HepG2 (cell line): ENCODE measurements around the gene BFSP1. TPM values are rescaled to one million over a fixed set of nuclear protein-coding genes. Genes with fewer than 3 reads are reported as not detected.

Experiments used
- ATAC-seq: fragments of 200-7000 bp; cut with Tn5 transposase; 3 replicates; pipeline ENCODE4 v1.9.1; 2020; ENCODE audit warnings: mild to moderate bottlenecking, moderate library complexity
- BruUV-seq: library from RNA; stranded (reverse); fragments of 400-500 nt; replicated peaks from 2 replicates; lab custom pipeline; 2021; lab: Mats Ljungman, UMichigan
- CTCF ChIA-PET: fragments of 300-600 bp; formaldehyde crosslinking; extraction: SDS; loops from one replicate; lab custom pipeline; 2021; ENCODE audit warnings: low total read pairs, inconsistent platforms, low intra/inter-chr PET ratio; lab: Yijun Ruan, JAX
- POLR2A ChIA-PET: fragments of 350-600 bp; sonication (Branson Sonifier 250); formaldehyde crosslinking; loops from one replicate; lab custom pipeline; 2020; ENCODE audit warnings: antibody characterized with exemption, inconsistent platforms; lab: Yijun Ruan, JAX
- DNase-seq: peaks from one replicate; pipeline ENCODE4 v3.0.0-alpha.2; 2015; ENCODE audit warnings: low spot score
- FAIRE-seq: peaks from 3 replicates; lab custom pipeline; 2011; peaks lifted over from hg19 to GRCh38; lab: Jason Lieb, UNC
- H2AFZ ChIP-seq: one replicate; pipeline ENCODE4 v1.6.1; 2011; ENCODE audit warnings: low read length, inconsistent platforms
- H3K27ac ChIP-seq: fragments of 300-600 bp; 3 replicates; pipeline ENCODE4 v1.8.0; 2011; ENCODE audit warnings: mixed run types, mild to moderate bottlenecking, mixed read lengths, low read length, inconsistent platforms; ENCODE audit not compliant: insufficient read depth; ENCODE audit errors: extremely low read length
- H3K27me3 ChIP-seq, 2 experiments: fragments of 200-600 bp in 1 of 2; 2 replicates in 1 of 2; 3 replicates in 1 of 2; pipeline versions ENCODE4 v1.6.0 to v1.8.0; 2011; ENCODE audit warnings: low read length in 2 of 2, mild to moderate bottlenecking in 2 of 2, moderate library complexity in 2 of 2, inconsistent platforms in 1 of 2; ENCODE audit not compliant: insufficient read depth in 2 of 2, control insufficient read depth in 1 of 2
- H3K36me3 ChIP-seq, 2 experiments: fragments of 200-600 bp in 1 of 2; replicated peaks in 1 of 2; 2 replicates in 1 of 2; 3 replicates in 1 of 2; pipeline versions ENCODE4 v1.5.1 to v1.8.0; 2011; ENCODE audit warnings: low read length in 2 of 2, inconsistent platforms in 1 of 2; ENCODE audit not compliant: insufficient read depth in 2 of 2, control insufficient read depth in 1 of 2
- H3K4me1 ChIP-seq: 2 replicates; pipeline ENCODE4 v1.5.1; 2012; ENCODE audit warnings: low read length, inconsistent platforms; ENCODE audit not compliant: insufficient read depth
- H3K4me2 ChIP-seq: 2 replicates; pipeline ENCODE4 v1.6.0; 2011; ENCODE audit warnings: low read depth, low read length, inconsistent platforms
- H3K4me3 ChIP-seq, 3 experiments: fragments of 200-600 bp in 1 of 3; sonication (generic), shearing (Covaris generic) in 1 of 3; replicated peaks in 1 of 3; 2 replicates each; pipeline ENCODE4 v1.5.1; 2011 to 2016; ENCODE audit warnings: low read length in 3 of 3, inconsistent platforms in 2 of 3, low read depth in 2 of 3, mild to moderate bottlenecking in 2 of 3, control low read depth in 1 of 3, mixed read lengths in 1 of 3; ENCODE audit not compliant: insufficient read depth in 1 of 3
- H3K79me2 ChIP-seq: one replicate; pipeline ENCODE4 v1.6.1; 2011; ENCODE audit warnings: low read length, inconsistent platforms; ENCODE audit not compliant: insufficient read depth
- H3K9ac ChIP-seq: 2 replicates; pipeline ENCODE4 v1.6.0; 2011; ENCODE audit warnings: mild to moderate bottlenecking, low read depth, low read length, inconsistent platforms; ENCODE audit not compliant: insufficient read depth
- H3K9me3 ChIP-seq: 2 replicates; pipeline ENCODE4 v1.5.1; 2012; ENCODE audit warnings: mild to moderate bottlenecking, low read length
- H4K20me1 ChIP-seq: 2 replicates; pipeline ENCODE4 v1.6.0; 2011; ENCODE audit warnings: inconsistent platforms, mild to moderate bottlenecking, low read length, moderate library complexity; ENCODE audit not compliant: insufficient read depth
- BCL3 ChIP-seq: sonication (generic); formaldehyde crosslinking; IDR thresholded peaks from 2 replicates; pipeline ENCODE4 v1.5.1; 2020; ENCODE audit warnings: mild to moderate bottlenecking, missing genetic modification reagents, moderate library complexity
- EZH2 ChIP-seq: conservative IDR thresholded peaks from 2 replicates; pipeline ENCODE4 v1.6.1; 2012; ENCODE audit warnings: mild to moderate bottlenecking, low read depth, low read length, moderate library complexity
- GMEB1 ChIP-seq: sonication (generic); formaldehyde crosslinking; IDR thresholded peaks from 2 replicates; pipeline ENCODE4 v1.5.1; 2020; ENCODE audit warnings: missing genetic modification reagents, mild to moderate bottlenecking, borderline replicate concordance
- HHEX ChIP-seq: IDR thresholded peaks from 2 replicates; pipeline ENCODE4 v1.6.1; 2016; ENCODE audit warnings: control low read depth
- POLR2AphosphoS2 ChIP-seq: IDR thresholded peaks from 2 replicates; pipeline ENCODE4 v1.6.1; 2011; ENCODE audit warnings: low read depth, low read length, improper control_type of control experiment
- SRF ChIP-seq: IDR thresholded peaks from 2 replicates; pipeline ENCODE4 v1.6.1; 2011; ENCODE audit warnings: mild to moderate bottlenecking, low read depth, low read length, moderate library complexity
- TBP ChIP-seq: sonication (generic); formaldehyde crosslinking; IDR thresholded peaks from 2 replicates; pipeline ENCODE4 v1.5.0; 2020; ENCODE audit warnings: missing genetic modification reagents
- TFDP2 ChIP-seq: sonication (generic); formaldehyde crosslinking; IDR thresholded peaks from 2 replicates; pipeline ENCODE4 v1.4.0; 2020; ENCODE audit warnings: missing genetic modification reagents
- ZBTB10 ChIP-seq: sonication (generic); formaldehyde crosslinking; IDR thresholded peaks from 2 replicates; pipeline ENCODE4 v1.4.0; 2020; ENCODE audit warnings: missing genetic modification reagents, borderline replicate concordance
- ZNF616 ChIP-seq: sonication (generic); formaldehyde crosslinking; IDR thresholded peaks from 2 replicates; pipeline ENCODE4 v1.5.0; 2020; ENCODE audit warnings: low read depth, mild to moderate bottlenecking, missing genetic modification reagents
- ZSCAN29 ChIP-seq: sonication (generic); formaldehyde crosslinking; conservative IDR thresholded peaks from 2 replicates; pipeline ENCODE4 v1.4.0; 2020; ENCODE audit warnings: mild to moderate bottlenecking, missing genetic modification reagents
- WGBS: methylation state at CpG from one replicate; pipeline ENCODE4 v1.1.6; 2017; ENCODE audit warnings: low lambda C conversion rate; 5-methylcytosine and 5-hydroxymethylcytosine counted together
- in situ Hi-C: cut with HindIII; loops from 2 replicates; pipeline ENCODE4 v1.10.0; 2017; ENCODE audit warnings: low pct_unique_long_range_greater_than_20kb; ENCODE audit not compliant: extremely low pct_ligation_motif_present
- intact Hi-C: fragments of 100-400 bp; cut with micrococcal nuclease; formaldehyde crosslinking; loops from one replicate; pipeline ENCODE4 v1.10.0; 2022; ENCODE audit not compliant: unreplicated experiment
- polyA plus RNA-seq, 8 experiments: library from polyadenylated mRNA; depleted of rRNA in 3 of 8; stranded (reverse) in 7 of 8; unstranded in 1 of 8; fragments of >200 nt; fragmentation: Illumina TruSeq in 4 of 8; extraction: Trizol in 4 of 8; gene quantifications; 2 replicates each; pipeline versions ENCODE4 v1.2.1 to v1.2.3, GENCODE V29; 2011 to 2016; ENCODE audit warnings: low read depth in 4 of 8, missing spikeins in 1 of 8, mixed read lengths in 1 of 8; ENCODE audit not compliant: insufficient read depth in 1 of 8
- total RNA-seq, 5 experiments: library from RNA; depleted of rRNA; stranded (reverse); fragments of >200 nt; fragmentation: Illumina TruSeq; extraction: Trizol; gene quantifications; 2 replicates each; pipeline ENCODE4 v1.2.3, GENCODE V29; 2016; ENCODE audit warnings: low read depth in 1 of 5

Gene BFSP1
- total and polyA plus RNA-seq, 2 of the 13 experiments (the other 11 are each of a cell fraction or from before 2014, with no cell fraction given) = 0.22 to 0.26 TPM

- ChIA-PET CTCF (no interaction called here), POLR2A (interaction anchor here (1.3 kb wide), 1 partner anchor 14 kb away, joined by 3 read pairs; no protein-coding TSS in a partner anchor)
- BruUV-seq = no TSS peak
- intact Hi-C loops = no loop called here
- Histone ChIP-seq H3K4me1 (no peaks in the 10 kb centered on the region), H3K9me3 (no peaks in the 10 kb centered on the region), H3K4me3 (no peak overlapping the region), H3K79me2 (no peaks in the 10 kb centered on the region), H3K36me3 (no peaks in the 10 kb centered on the region), H2AFZ (no peak overlapping the region), H3K4me2 (no peak overlapping the region), H3K27ac (no peak overlapping the region), H3K9ac (no peak overlapping the region), H4K20me1 (no peaks in the 10 kb centered on the region), H3K27me3 (0 out of 5 replicates have a peak, but pooled peaks cover 1 to 3% of the 10 kb centered on the region in 2 experiments)
- no peak for DNase-seq
- WGBS = 55% methylated on average over 5 of the region's 5 CpGs
- FAIRE-seq = peak; percentile 18
- ATAC-seq = no peak
- in situ Hi-C loops = no loop called here
- TF ChIP-seq ZSCAN29 (no peak), ZNF616 (CRISPR knock-in tag) (no peak), SRF (no peak)
Observed at GRCh38 chr20:17543531-17544131, 12.5 kb upstream of the BFSP1 start.

GRCh38 chr20:17542993-17543412 is 11.8 kb upstream of the BFSP1 start:
- no peak overlapping the region for H3K27ac ChIP-seq
- in situ Hi-C loops = no loop called here
- ATAC-seq = no peak
- TF ChIP-seq ZBTB10 (CRISPR knock-in tag) = no peak
- no peak for TF ChIP-seq BCL3 (CRISPR knock-in tag)
- no peak for TF ChIP-seq GMEB1 (CRISPR knock-in tag)
- TF ChIP-seq TBP = no peak
- TF ChIP-seq TFDP2 = no peak
- no peak for TF ChIP-seq HHEX (CRISPR knock-in tag)
- TF ChIP-seq EZH2 = no peak
- TF ChIP-seq POLR2AphosphoS2 = no peak

More at GRCh38 chr20:17542993-17543412, 11.8 kb upstream of the BFSP1 start:
- Histone ChIP-seq H3K9me3 (no peaks in the 10 kb centered on the region), H3K4me1 (no peaks in the 10 kb centered on the region), H2AFZ (no peak overlapping the region), H3K79me2 (no peaks in the 10 kb centered on the region), H4K20me1 (no peaks in the 10 kb centered on the region), H3K36me3 (no peaks in the 10 kb centered on the region), H3K9ac (no peak overlapping the region), H3K27me3 (peaks cover 0 to 3% of the 10 kb centered on the region in 2 experiments; a peak in 1 of 5 replicates), H3K4me2 (no peak overlapping the region), H3K4me3 (no peak overlapping the region)
- 60% methylated on average over 4 of the region's 4 CpGs for WGBS
- ChIA-PET CTCF (no interaction called here), POLR2A (interaction anchor here (1.3 kb wide), 1 partner anchor 14 kb away, joined by 3 read pairs; no protein-coding TSS in a partner anchor)
- intact Hi-C loops = no loop called here
- BruUV-seq = no TSS peak
- no peak for FAIRE-seq
- no peak for DNase-seq
